K562 (cell line): ENCODE measurements around the gene TADA1. TPM values are rescaled to one million over a fixed set of nuclear protein-coding genes. Genes with fewer than 3 reads are reported as not detected.
A peak's percentile ranks its signal among the peaks of the same experiment; 100 is the strongest.

Source experiments
- ATAC-seq: fragments of 200-7000 bp; cut with Tn5 transposase; 3 replicates; pipeline ENCODE4 v1.9.1; 2020; ENCODE audit warnings: moderate library complexity
- BruUV-seq: library from RNA; stranded (reverse); fragments of 400-500 nt; replicated peaks from 2 replicates; lab custom pipeline; 2021; lab: Mats Ljungman, UMichigan
- CTCF ChIA-PET: fragments of 300-600 bp; formaldehyde crosslinking; extraction: SDS; loops from one replicate; lab custom pipeline; 2021; ENCODE audit warnings: low intra/inter-chr PET ratio; lab: Yijun Ruan, JAX
- POLR2A ChIA-PET: fragments of 300-600, 350-650 bp; sonication (Branson Sonifier 250); formaldehyde crosslinking; extraction: SDS; loops from one replicate; lab custom pipeline; 2021; ENCODE audit warnings: antibody characterized with exemption, inconsistent platforms; lab: Yijun Ruan, JAX
- DNase-seq, 4 experiments: peaks; one replicate each; pipeline versions ENCODE4 v3.0.0 to v3.0.0-alpha.2; 2011 to 2018; ENCODE audit warnings: low spot score in 3 of 4, mixed read lengths in 3 of 4; ENCODE audit errors: extremely low read depth in 1 of 4
- FAIRE-seq: peaks from 2 replicates; lab custom pipeline; 2011; peaks lifted over from hg19 to GRCh38; lab: Jason Lieb, UNC
- H2AFZ ChIP-seq: 2 replicates; pipeline ENCODE4 v1.6.0; 2011; ENCODE audit warnings: low read depth, low read length, control low read depth, inconsistent platforms
- H3K27ac ChIP-seq: fragments of 200-600 bp; 3 replicates; pipeline ENCODE4 v1.8.0; 2011; ENCODE audit warnings: low read depth, mild to moderate bottlenecking, control low read depth, inconsistent platforms, low read length, moderate library complexity, mixed read lengths; ENCODE audit errors: extremely low read depth
- H3K27me3 ChIP-seq, 2 experiments: fragments of 300-600 bp in 1 of 2; 2 replicates in 1 of 2; 3 replicates in 1 of 2; pipeline versions ENCODE4 v1.6.0 to v1.8.0; 2011; ENCODE audit warnings: inconsistent platforms in 2 of 2, low read length in 2 of 2, mild to moderate bottlenecking in 1 of 2, mixed read lengths in 1 of 2, moderate library complexity in 1 of 2; ENCODE audit not compliant: control insufficient read depth in 2 of 2, insufficient read depth in 2 of 2
- H3K36me3 ChIP-seq: fragments of 300-600 bp; 3 replicates; pipeline ENCODE4 v1.8.0; 2011; ENCODE audit warnings: mild to moderate bottlenecking, low read length, inconsistent platforms; ENCODE audit not compliant: control insufficient read depth, insufficient read depth
- H3K4me1 ChIP-seq, 2 experiments: fragments of 200-600 bp in 1 of 2; replicated peaks in 1 of 2; 2 replicates in 1 of 2; 3 replicates in 1 of 2; pipeline versions ENCODE4 v1.5.1 to v1.8.0; 2011; ENCODE audit warnings: inconsistent platforms in 2 of 2, low read length in 2 of 2, mild to moderate bottlenecking in 1 of 2, mixed read lengths in 1 of 2, moderate library complexity in 1 of 2; ENCODE audit not compliant: control insufficient read depth in 2 of 2, insufficient read depth in 2 of 2
- H3K4me2 ChIP-seq: 2 replicates; pipeline ENCODE4 v1.6.1; 2011; ENCODE audit warnings: low read length, control low read depth, inconsistent platforms, mixed read lengths; ENCODE audit not compliant: insufficient read depth
- H3K4me3 ChIP-seq: fragments of 200-600 bp; sonication (generic), shearing (Covaris generic); 2 replicates; pipeline ENCODE4 v1.5.1; 2016; ENCODE audit warnings: control low read depth, inconsistent platforms
- H3K79me2 ChIP-seq: fragments of 200-600 bp; 3 replicates; pipeline ENCODE4 v1.8.0; 2011; ENCODE audit warnings: low read length, inconsistent platforms; ENCODE audit not compliant: control insufficient read depth, insufficient read depth
- H3K9ac ChIP-seq, 2 experiments: 2 replicates each; pipeline versions ENCODE4 v1.6.0 to v1.6.1; 2011; ENCODE audit warnings: low read depth in 2 of 2, low read length in 2 of 2, control low read depth in 1 of 2, inconsistent platforms in 1 of 2, mild to moderate bottlenecking in 1 of 2, mixed read lengths in 1 of 2; ENCODE audit not compliant: insufficient read depth in 1 of 2
- H3K9me1 ChIP-seq: one replicate; pipeline ENCODE4 v1.6.0; 2011; ENCODE audit warnings: inconsistent platforms, mild to moderate bottlenecking, low read length, moderate library complexity; ENCODE audit not compliant: control insufficient read depth, insufficient read depth
- H3K9me3 ChIP-seq: replicated peaks from 2 replicates; pipeline ENCODE4 v1.5.1; 2011; ENCODE audit warnings: low read depth, low read length, inconsistent platforms; ENCODE audit not compliant: control insufficient read depth, insufficient read depth
- H4K20me1 ChIP-seq: replicated peaks from 2 replicates; pipeline ENCODE4 v1.6.1; 2011; ENCODE audit warnings: low read length, inconsistent platforms, mixed read lengths; ENCODE audit not compliant: control insufficient read depth, insufficient read depth
- E2F6 ChIP-seq, 2 experiments: IDR thresholded peaks; 2 replicates each; pipeline ENCODE4 v1.6.1; 2011; ENCODE audit warnings: borderline replicate concordance in 1 of 2, control low read depth in 1 of 2, low read depth in 1 of 2, low read length in 1 of 2, mild to moderate bottlenecking in 1 of 2, mixed read lengths in 1 of 2, moderate library complexity in 1 of 2; ENCODE audit not compliant: insufficient read depth in 1 of 2, insufficient read length in 1 of 2, poor library complexity in 1 of 2, severe bottlenecking in 1 of 2; ENCODE audit errors: extremely low read depth in 1 of 2
- HDAC8 ChIP-seq: fragments of 450-650 bp; IDR thresholded peaks from 2 replicates; pipeline ENCODE4 v1.6.1; 2016; ENCODE audit warnings: mild to moderate bottlenecking, missing genetic modification characterization, moderate library complexity, missing compliant biosample characterization
- POLR2AphosphoS5 ChIP-seq: IDR thresholded peaks from 2 replicates; pipeline ENCODE4 v1.6.1; 2011; ENCODE audit warnings: mild to moderate bottlenecking, low read depth, low read length, moderate library complexity; ENCODE audit not compliant: control insufficient read depth, insufficient read depth
- POLR2B ChIP-seq: fragments of 450-650 bp; IDR thresholded peaks from 2 replicates; pipeline ENCODE4 v1.6.1; 2018; ENCODE audit warnings: low read depth; ENCODE audit not compliant: partially characterized antibody
- RHOXF2B ChIP-seq: fragments of 250-450 bp; sonication (Bioruptor Pico); conservative IDR thresholded peaks from 2 replicates; pipeline ENCODE4 v1.5.1; 2021
- TEAD2 ChIP-seq: fragments of 450-650 bp; IDR thresholded peaks from 2 replicates; pipeline ENCODE4 v1.6.1; 2016; ENCODE audit warnings: missing genetic modification characterization, control low read depth, missing compliant biosample characterization
- ZNF124 ChIP-seq: sonication (generic); formaldehyde crosslinking; IDR thresholded peaks from 2 replicates; pipeline ENCODE4 v1.8.1; 2022; ENCODE audit warnings: missing genetic modification reagents
- ZNF436 ChIP-seq: fragments of 250-450, 450-650 bp; sonication (Bioruptor Pico); formaldehyde crosslinking; IDR thresholded peaks from 2 replicates; pipeline ENCODE4 v1.7.0; 2020; ENCODE audit warnings: mild to moderate bottlenecking
- WGBS: fragments of 100-300 bp; shearing (Covaris generic); methylation state at CpG from one replicate; pipeline ENCODE4 v1.1.6; 2016; ENCODE audit warnings: low coverage, mixed read lengths; ENCODE audit not compliant: insufficient coverage; ENCODE audit errors: missing lambda C conversion rate; 5-methylcytosine and 5-hydroxymethylcytosine counted together
- in situ Hi-C: fragments of 300-500 bp; cut with MboI; formaldehyde crosslinking; loops from 4 replicates; pipeline ENCODE4 v1.15.0; 2018; ENCODE audit warnings: inconsistent platforms, mixed read lengths
- intact Hi-C: fragments of 100-400 bp; cut with micrococcal nuclease; formaldehyde crosslinking; loops from 2 replicates; pipeline ENCODE4 v1.14.2; 2022
- polyA plus RNA-seq, 8 experiments: library from polyadenylated mRNA; depleted of rRNA in 4 of 8; stranded (reverse) in 5 of 8; unstranded in 3 of 8; fragments of >200 nt; fragmentation: Nextera tagmentation in 2 of 8; fragmentation: Illumina TruSeq in 1 of 8; extraction: Ambion mirVana in 2 of 8; extraction: Trizol in 1 of 8; gene quantifications; 2 replicates each; pipeline versions ENCODE4 v1.2.1 to v1.2.3, GENCODE V29; 2011 to 2014; ENCODE audit warnings: inconsistent platforms in 1 of 8, missing spikeins in 1 of 8
- total RNA-seq, 7 experiments: library from RNA; depleted of rRNA in 6 of 7; stranded (reverse); fragments of >200 nt in 6 of 7; fragmentation: Illumina TruSeq in 2 of 7; extraction: Trizol in 2 of 7; gene quantifications; 2 replicates each; pipeline versions ENCODE4 v1.2.1 to v1.2.3, GENCODE V29; 2011 to 2021; ENCODE audit warnings: low replicate concordance in 1 of 7
- TF ChIP-seq, protein P1 (sequence below): fragments of 450-650 bp; IDR thresholded peaks from 2 replicates; pipeline ENCODE4 v1.6.1; 2016; ENCODE audit warnings: borderline replicate concordance

The TADA1 gene
- total and polyA plus RNA-seq, 9 of the 15 experiments (the other 6 are each of a cell fraction or from before 2014, with no cell fraction given), result 15.9 to 76.5 (median 28.7) TPM

DNA sequence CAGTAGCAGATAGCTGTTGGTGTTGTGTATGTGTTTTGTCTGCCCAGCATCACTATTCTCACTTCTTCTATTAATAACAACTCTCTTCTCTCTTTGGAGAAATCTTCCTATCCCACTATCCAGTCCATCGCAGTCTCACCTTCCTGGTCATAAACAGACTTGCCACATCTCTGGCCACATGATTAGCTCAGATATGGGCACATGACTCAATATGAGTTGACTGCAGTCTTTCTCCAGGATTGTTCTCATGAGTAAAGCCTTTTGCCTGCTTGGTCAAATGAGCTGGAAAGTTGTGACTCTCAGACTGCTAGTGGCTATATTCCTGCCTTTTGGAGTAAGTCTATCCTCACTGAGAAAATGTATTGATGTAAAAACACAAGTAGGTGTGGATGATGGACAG, 32.9 kb upstream of the TADA1 start (continued):
- TF ChIP-seq ZNF124 (no peak), ZNF436 (CRISPR knock-in tag) (no peak), POLR2AphosphoS5 (no peak), RHOXF2B (CRISPR knock-in tag) (no peak), HDAC8 (tag) (no peak), E2F6 (IDR thresholded peaks at IDR 0.05; ENCODE audit: borderline replicate concordance in 1 of 2, extremely low read depth in 1 of 2, insufficient read depth in 1 of 2, insufficient read length in 1 of 2, low read depth in 1 of 2, low read length in 1 of 2, poor library complexity in 1 of 2, severe bottlenecking in 1 of 2) (no peak)
- TF ChIP-seq, protein P1, sequence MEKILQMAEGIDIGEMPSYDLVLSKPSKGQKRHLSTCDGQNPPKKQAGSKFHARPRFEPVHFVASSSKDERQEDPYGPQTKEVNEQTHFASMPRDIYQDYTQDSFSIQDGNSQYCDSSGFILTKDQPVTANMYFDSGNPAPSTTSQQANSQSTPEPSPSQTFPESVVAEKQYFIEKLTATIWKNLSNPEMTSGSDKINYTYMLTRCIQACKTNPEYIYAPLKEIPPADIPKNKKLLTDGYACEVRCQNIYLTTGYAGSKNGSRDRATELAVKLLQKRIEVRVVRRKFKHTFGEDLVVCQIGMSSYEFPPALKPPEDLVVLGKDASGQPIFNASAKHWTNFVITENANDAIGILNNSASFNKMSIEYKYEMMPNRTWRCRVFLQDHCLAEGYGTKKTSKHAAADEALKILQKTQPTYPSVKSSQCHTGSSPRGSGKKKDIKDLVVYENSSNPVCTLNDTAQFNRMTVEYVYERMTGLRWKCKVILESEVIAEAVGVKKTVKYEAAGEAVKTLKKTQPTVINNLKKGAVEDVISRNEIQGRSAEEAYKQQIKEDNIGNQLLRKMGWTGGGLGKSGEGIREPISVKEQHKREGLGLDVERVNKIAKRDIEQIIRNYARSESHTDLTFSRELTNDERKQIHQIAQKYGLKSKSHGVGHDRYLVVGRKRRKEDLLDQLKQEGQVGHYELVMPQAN, result no peak

DNA sequence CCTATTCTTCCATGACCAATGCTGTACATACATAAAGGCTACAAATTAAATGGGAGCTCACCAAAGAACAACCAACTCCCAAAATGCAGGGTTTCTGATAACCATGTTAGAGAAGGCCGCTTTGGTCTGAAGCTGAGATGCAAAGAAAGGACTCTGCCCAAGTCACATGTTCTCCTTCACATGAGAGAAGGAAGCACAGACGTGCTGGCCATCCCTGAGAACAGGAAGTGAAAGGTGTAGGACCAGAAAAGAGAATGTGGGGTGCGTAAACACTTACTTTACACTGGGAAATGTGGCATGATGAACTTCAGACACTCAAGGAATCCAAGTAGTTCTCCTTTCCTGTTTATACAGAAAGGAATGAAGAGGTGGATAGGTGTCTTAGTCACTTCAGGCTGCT, 31.7 kb upstream of the TADA1 start:
- POLR2A ChIA-PET, result interaction anchor here (1.4 kb wide), 1 partner anchor 9 kb away, joined by 3 read pairs; no protein-coding TSS in a partner anchor
- no peak for TF ChIP-seq TEAD2 (tag)
- TF ChIP-seq POLR2B, result no peak
- TF ChIP-seq, all 486 proteins: peak for 0
- CTCF ChIA-PET, result no interaction called here
- Histone ChIP-seq H3K36me3 (no peaks in the 10 kb centered on the region), H3K4me3 (no peak overlapping the region), H3K79me2 (no peaks in the 10 kb centered on the region), H3K9me1 (no peaks in the 10 kb centered on the region), H3K4me1 (peaks cover 0 to 11% of the 10 kb centered on the region in 2 experiments; a peak in 2 of 5 replicates), H3K27me3 (no peaks in the 10 kb centered on the region), H3K9me3 (no peaks in the 10 kb centered on the region; the same call in 1 of the 2 replicates), H3K9ac (no peak overlapping the region), H4K20me1 (no peaks in the 10 kb centered on the region), H2AFZ (peak overlapping the region; percentile 27; the same call in 1 of the 2 replicates), H3K4me2 (no peak overlapping the region), H3K27ac (no peak overlapping the region)
- in situ Hi-C loops (no loop called here), intact Hi-C loops (no loop called here)
- WGBS, result 13% methylated on average over 3 of the region's 3 CpGs
- DNase-seq (no peak), ATAC-seq (no peak), FAIRE-seq (no peak)
- BruUV-seq, result no TSS peak
